GM15510 (cell line): ENCODE data around the gene TOP2B.

ENCODE experiments used
- POLR2A ChIP-seq: IDR thresholded peaks from 3 replicates; pipeline ENCODE4 v1.6.1; 2011; ENCODE audit warnings: borderline replicate concordance; ENCODE audit not compliant: insufficient read length; ENCODE audit errors: extremely low read depth

Gene TOP2B

DNA sequence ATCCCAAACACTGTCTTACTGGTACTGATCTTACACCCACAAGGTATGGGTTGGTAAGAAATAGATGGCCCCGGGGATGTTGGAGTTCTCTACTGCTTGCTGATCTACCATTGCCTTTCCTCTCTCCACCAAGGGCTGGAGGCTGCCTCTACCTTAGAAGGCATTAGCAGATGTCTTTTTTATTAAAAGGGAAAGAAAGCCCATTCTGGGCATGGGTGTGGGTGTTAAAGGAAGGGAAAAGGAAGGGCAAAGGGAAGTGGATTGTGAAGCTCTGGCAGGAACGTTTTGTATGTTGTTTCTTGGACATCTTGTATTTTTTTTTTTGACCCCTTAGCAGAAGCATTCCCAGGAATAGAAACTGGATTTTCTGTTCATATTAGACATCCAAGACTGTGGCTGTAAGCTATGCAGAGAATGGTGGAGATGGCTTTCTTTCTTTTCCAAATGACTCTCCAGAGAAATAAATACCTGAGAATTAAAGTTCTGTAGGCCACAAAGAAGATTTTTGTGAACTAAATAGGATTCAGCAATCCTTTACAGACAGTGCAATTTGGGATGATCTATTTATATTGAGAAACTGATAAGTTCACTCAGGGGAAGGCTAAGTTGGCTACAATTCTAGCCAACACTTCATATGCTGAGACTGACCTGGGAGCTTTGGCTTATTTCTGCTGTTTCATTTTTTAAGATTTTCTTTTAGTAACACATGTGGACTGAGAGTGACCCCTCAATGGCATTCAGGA, 108.8 kb downstream of the TOP2B start:
- no peak for TF ChIP-seq POLR2A

DNA sequence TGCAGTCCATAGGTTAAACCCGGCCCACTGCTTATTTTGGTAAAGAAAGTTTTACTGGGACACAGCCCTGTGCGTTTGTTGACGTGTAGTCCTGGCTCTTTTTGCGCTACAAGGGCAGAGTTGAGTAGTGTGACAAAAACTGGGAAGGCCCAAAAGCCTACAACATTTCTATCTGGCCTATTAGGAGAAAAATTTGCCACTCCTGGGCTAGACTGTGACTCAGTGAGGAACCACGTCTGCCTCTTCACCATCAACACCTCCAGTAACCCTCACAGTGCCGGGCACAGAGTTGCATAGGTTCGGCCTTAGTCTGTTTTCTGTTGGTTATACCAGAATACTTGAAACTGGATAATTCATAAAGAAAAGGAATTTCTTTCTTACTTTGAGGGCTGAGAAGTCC, 110.3 kb downstream of the TOP2B start:
- TF ChIP-seq POLR2A, result no peak

DNA sequence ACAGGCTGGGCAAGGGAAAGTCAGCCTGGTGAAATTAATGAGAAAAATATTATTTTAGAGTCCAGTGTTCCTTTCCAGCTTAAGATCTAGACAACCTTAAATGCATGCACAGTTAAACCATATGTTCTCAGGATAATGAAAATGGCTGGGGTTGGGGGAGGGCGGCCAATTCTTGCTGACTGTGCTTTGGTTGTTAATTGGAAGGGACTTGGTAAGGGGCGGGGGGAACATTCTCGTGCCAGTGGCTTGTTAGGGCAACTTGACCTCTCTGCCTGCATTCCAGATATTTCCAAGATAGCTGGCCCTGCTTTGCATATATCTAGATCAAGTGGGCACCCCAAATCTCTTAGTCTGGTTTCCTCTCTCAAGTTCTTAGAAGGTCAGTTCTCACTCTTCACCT, 112.5 kb downstream of the TOP2B start:
- TF ChIP-seq POLR2A, result no peak

DNA sequence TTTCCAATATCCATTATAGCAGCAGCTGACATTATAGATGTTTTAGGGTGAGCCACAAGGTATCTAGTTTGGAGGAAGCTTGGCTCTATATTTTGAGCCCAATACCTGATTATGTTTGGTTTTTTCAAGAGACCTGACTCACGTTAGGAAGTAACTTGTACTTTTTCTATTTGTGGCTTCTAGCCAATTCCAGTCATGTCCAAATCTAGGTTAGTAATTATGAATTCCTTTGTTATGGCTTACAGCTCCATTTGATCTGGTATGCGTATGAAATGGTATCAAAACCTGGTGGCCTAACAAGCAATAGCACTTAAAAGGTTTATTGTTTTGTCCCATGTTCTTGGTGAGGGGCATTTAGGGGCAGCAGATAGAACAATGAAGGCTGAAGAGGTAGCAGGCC, 115.9 kb downstream of the TOP2B start:
- no peak for TF ChIP-seq POLR2A

DNA sequence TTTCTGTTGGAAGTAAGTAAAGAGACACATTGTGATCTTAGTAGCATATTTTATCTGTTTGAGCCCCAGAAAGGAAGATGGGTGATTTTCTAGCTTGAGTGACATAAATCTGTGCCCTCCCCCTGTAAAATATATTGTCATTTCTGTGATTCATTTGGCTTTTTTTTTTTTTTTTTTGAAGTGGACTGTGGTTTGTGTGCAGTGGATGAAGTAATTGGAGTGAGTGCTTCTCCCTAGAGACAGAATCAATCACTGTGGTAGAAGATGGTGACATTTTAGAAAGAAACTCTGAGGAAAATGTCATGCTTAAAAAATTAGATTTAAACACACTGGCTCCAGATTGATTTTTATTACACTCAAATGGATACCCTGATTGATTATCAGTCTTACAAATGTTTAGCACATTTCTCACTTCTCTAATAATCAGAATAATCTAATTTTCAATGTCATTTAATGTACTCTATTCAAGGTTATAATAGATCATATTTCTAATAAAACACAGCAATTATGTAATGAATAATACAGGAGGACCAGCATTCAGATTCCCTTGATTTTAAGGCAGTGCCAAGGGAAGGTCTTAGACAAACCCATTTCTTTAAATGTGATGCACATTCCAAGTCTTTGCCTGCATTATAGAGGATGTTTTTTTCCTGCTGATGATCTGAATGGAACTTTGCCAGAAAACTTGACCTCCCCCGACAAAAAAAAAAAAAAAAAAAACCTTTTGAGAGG, 116.6 kb downstream of the TOP2B start:
- TF ChIP-seq POLR2A, result no peak
